ENCODE results near the gene CTNNB1.

The CTNNB1 gene

DNA sequence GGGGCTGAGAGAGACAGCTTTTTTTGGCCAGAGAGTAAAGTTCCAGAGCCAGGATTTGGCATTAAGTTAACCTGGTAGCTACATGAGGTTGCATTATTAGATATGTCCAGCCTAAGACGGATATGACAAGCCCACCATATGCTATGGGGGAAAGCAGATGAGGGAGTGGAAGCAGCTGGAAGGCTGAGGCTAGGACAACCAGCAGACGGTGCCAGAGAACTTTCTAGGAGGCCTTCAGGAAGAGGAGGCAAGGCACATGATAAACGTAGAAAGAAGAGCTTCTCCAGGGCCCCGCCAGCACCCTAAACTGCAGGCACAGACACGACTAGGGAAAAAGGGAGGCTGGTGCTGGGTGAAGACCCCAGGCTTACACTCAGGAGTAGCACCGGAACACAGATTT is 87.0 kb downstream of the CTNNB1 start:
- no peak for DNase-seq
- no peaks in the 10 kb centered on the region for H3K36me3 ChIP-seq (replicated peaks)
- in situ Hi-C loops (cut with HindIII; ENCODE audit: low pct_ligation_motif_present, low sequenced_read_pairs), result no loop called here
- H3K4me3 ChIP-seq (ENCODE audit: low read depth, low read length), result no peak overlapping the region
- H3K27me3 ChIP-seq (replicated peaks), result no peaks in the 10 kb centered on the region
- H3K27ac ChIP-seq, result no peak overlapping the region
- TF ChIP-seq, protein P1, sequence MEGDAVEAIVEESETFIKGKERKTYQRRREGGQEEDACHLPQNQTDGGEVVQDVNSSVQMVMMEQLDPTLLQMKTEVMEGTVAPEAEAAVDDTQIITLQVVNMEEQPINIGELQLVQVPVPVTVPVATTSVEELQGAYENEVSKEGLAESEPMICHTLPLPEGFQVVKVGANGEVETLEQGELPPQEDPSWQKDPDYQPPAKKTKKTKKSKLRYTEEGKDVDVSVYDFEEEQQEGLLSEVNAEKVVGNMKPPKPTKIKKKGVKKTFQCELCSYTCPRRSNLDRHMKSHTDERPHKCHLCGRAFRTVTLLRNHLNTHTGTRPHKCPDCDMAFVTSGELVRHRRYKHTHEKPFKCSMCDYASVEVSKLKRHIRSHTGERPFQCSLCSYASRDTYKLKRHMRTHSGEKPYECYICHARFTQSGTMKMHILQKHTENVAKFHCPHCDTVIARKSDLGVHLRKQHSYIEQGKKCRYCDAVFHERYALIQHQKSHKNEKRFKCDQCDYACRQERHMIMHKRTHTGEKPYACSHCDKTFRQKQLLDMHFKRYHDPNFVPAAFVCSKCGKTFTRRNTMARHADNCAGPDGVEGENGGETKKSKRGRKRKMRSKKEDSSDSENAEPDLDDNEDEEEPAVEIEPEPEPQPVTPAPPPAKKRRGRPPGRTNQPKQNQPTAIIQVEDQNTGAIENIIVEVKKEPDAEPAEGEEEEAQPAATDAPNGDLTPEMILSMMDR (IDR thresholded peaks at IDR 0.05; ENCODE audit: low read depth, low read length, missing control alignments), result peak; percentile 25

DNA sequence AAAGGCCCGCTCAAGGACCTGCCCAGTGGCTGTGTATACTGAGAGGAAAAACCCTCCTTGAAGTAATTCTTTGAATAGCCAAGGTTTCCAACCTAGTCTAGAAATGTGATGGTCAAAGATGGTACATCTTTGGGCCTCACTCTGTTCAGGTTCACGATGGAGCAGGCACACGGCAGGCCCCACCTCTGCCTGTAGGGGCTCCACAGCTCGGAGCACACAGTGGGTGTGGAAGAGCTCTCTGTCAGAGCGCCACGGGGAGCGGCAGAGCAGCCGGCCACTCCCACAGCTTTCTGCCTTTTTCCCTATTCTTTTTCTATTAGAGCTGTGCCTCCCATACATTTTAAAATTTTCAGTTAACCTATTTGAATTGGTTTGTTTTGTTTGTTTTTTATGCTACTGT is 89.5 kb downstream of the CTNNB1 start:
- Histone ChIP-seq H3K4me3 (ENCODE audit: low read depth, low read length) (no peak overlapping the region), H3K27ac (no peak overlapping the region), H3K27me3 (replicated peaks) (no peaks in the 10 kb centered on the region), H3K36me3 (replicated peaks) (no peaks in the 10 kb centered on the region)
- no peak for DNase-seq
- in situ Hi-C loops (cut with HindIII; ENCODE audit: low pct_ligation_motif_present, low sequenced_read_pairs), result no loop called here
- TF ChIP-seq, protein P1 (IDR thresholded peaks at IDR 0.05; ENCODE audit: low read depth, low read length, missing control alignments), result no peak

All from brain microvascular endothelial cell (primary cell).